ENCODE results near the gene P2RX3.

P2RX3 gene

GRCh38 chr11:57416436-57416835 lies 78.3 kb downstream of the P2RX3 start:
- H3K27ac ChIP-seq = no peak overlapping the region
- TF ChIP-seq CTCF (conservative IDR thresholded peaks at IDR 0.05) (no peak), ZFX (IDR thresholded peaks at IDR 0.05) (no peak)

GRCh38 chr11:57417056-57417455 lies 78.9 kb downstream of the P2RX3 start:
- H3K27ac ChIP-seq = no peak overlapping the region
- no peak for TF ChIP-seq ZFX (IDR thresholded peaks at IDR 0.05)
- no peak for TF ChIP-seq CTCF (conservative IDR thresholded peaks at IDR 0.05)

- TF ChIP-seq ZFX (IDR thresholded peaks at IDR 0.05) (no peak), CTCF (conservative IDR thresholded peaks at IDR 0.05) (no peak)
- H3K27ac ChIP-seq = no peak overlapping the region
Observed at GRCh38 chr11:57418131-57418530, 80.0 kb downstream of the P2RX3 start.

GRCh38 chr11:57419146-57419545 lies 81.0 kb downstream of the P2RX3 start:
- TF ChIP-seq CTCF (conservative IDR thresholded peaks at IDR 0.05) = no peak
- TF ChIP-seq ZFX (IDR thresholded peaks at IDR 0.05) = no peak
- H3K27ac ChIP-seq = no peak overlapping the region

GRCh38 chr11:57421066-57421465 lies 82.9 kb downstream of the P2RX3 start:
- H3K27ac ChIP-seq = no peak overlapping the region
- TF ChIP-seq ZFX (IDR thresholded peaks at IDR 0.05) (no peak), CTCF (conservative IDR thresholded peaks at IDR 0.05) (no peak)

GRCh38 chr11:57421805-57422204 lies 83.7 kb downstream of the P2RX3 start:
- H3K27ac ChIP-seq = no peak overlapping the region
- TF ChIP-seq CTCF (conservative IDR thresholded peaks at IDR 0.05) = no peak
- TF ChIP-seq ZFX (IDR thresholded peaks at IDR 0.05) = no peak

All from C4-2B (cell line).